H1 (cell line): Measurements from ENCODE around the gene TUBA1A. TPM values are rescaled to one million over a fixed set of nuclear protein-coding genes. Genes with fewer than 3 reads are reported as not detected.

Source experiments
- ATF2 ChIP-seq: IDR thresholded peaks from 2 replicates; pipeline ENCODE4 v1.6.1; 2012; ENCODE audit warnings: low read length, inconsistent platforms
- CBX8 ChIP-seq: fragments of 300-800, 300-1000 bp; sonication (generic); IDR thresholded peaks from 2 replicates; pipeline ENCODE4 v1.7.1; 2016; ENCODE audit warnings: low read depth, low read length, borderline replicate concordance
- GABPA ChIP-seq: IDR thresholded peaks from 2 replicates; pipeline ENCODE4 v1.6.1; 2011; ENCODE audit warnings: mild to moderate bottlenecking, low read length, moderate library complexity, borderline replicate concordance; ENCODE audit not compliant: insufficient read depth
- GTF2F1 ChIP-seq: IDR thresholded peaks from 2 replicates; pipeline ENCODE4 v1.6.1; 2012; ENCODE audit warnings: low read depth, low read length, improper control_type of control experiment, borderline replicate concordance
- MAX ChIP-seq: IDR thresholded peaks from 2 replicates; pipeline ENCODE4 v1.6.1; 2012; ENCODE audit warnings: inconsistent platforms
- PHF8 ChIP-seq: fragments of 200-600 bp; sonication (generic); conservative IDR thresholded peaks from 2 replicates; pipeline ENCODE4 v1.7.1; 2012; ENCODE audit warnings: low read depth, mild to moderate bottlenecking, inconsistent platforms, low read length, moderate library complexity
- SIRT6 ChIP-seq: IDR thresholded peaks from one replicate; pipeline ENCODE4 v1.7.1; 2012; ENCODE audit warnings: low read length, inconsistent platforms
- SIX5 ChIP-seq: IDR thresholded peaks from 2 replicates; pipeline ENCODE4 v1.6.1; 2011; ENCODE audit warnings: mild to moderate bottlenecking, low read depth, low read length
- SUZ12 ChIP-seq: fragments of 200-600 bp; sonication (generic); IDR thresholded peaks from 2 replicates; pipeline ENCODE4 v1.6.1; 2012; ENCODE audit warnings: mild to moderate bottlenecking, inconsistent platforms, low read length, moderate library complexity, mixed read lengths
- polyA plus RNA-seq, 7 experiments: library from polyadenylated mRNA; depleted of rRNA in 3 of 7; stranded (reverse) in 5 of 7; unstranded in 2 of 7; fragments of >200 nt in 5 of 7; fragments of 200-250 nt in 2 of 7; gene quantifications; 1 replicate in 5 of 7; 2 replicates in 1 of 7; 4 replicates in 1 of 7; pipeline versions ENCODE4 v1.2.1 to v1.2.3, GENCODE V29; 2011 to 2013; ENCODE audit warnings: missing spikeins in 2 of 7, mixed read lengths in 2 of 7
- total RNA-seq: library from RNA; stranded (reverse); fragmentation: NEBNext Ultra II Directional; extraction: Animal tissue kit (Norgen Biotek cat#: 25700); gene quantifications from 2 replicates; pipeline ENCODE4 v1.2.1, GENCODE V29; 2021

TUBA1A gene
- total and polyA plus RNA-seq, 2 of the 8 experiments (the other 6 are each of a cell fraction or from before 2014, with no cell fraction given) = 283 to 1,018 TPM

DNA sequence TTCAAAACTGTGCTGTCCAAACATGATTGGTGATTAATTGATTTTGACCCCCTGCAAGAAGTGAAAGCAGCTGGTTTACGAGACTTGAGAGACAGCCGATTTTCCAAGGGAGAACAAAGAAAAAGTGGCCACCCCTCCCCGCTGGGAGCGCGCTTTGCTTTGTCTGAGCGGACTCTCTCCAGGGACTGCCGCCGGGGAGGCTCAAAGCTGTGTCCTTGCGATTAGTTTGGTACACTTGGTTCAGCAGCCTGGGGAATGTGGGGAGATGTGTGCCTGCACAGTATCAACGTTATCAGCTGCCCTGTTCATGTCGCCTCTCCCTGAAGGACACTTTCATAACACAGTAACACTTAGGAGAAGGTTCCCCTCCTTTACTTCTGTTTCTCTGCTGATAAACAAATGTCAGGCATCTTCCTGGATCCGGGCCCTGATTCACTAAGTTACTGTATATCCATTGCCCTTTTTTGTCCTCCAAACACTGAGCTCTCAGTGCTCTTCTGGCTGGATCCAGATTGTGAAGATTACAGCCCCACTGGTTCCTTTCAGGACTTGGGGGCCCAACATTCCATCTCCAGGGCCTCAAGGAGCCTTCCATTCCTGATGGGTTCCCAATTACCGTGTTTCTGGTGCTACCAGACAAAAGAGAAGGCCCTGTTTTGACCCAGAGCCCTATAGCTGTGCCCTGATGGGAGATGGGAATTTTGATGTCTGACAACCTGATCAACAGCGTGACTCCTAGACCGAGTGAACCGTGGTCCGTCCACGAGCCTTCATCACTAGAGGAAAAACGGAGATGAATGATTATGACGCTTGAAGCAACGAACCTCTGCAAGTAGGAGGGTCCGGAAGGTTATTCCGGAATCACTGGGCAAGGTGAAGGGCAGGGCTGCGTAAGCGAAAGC is 44.3 kb upstream of the TUBA1A start (continued):
- TF ChIP-seq CBX8 (no peak), SUZ12 (no peak), GABPA (no peak), SIRT6 (no peak), SIX5 (no peak), GTF2F1 (no peak), MAX (no peak), PHF8 (no peak), ATF2 (no peak)
